Stimulated activated CD4-positive, alpha-beta T cell treated with anti-CD3 and anti-CD28 coated beads, Interleukin-15, amount 100 ng/mL, for 48 hours (primary cell): Measurements from ENCODE around the gene NTRK3.

ENCODE experiments used
- DNase-seq, 2 donors: peaks; one replicate each; pipeline ENCODE4 v3.0.0-alpha.2; 2020; ENCODE audit warnings: low read depth in 2 of 2

Gene NTRK3

DNA sequence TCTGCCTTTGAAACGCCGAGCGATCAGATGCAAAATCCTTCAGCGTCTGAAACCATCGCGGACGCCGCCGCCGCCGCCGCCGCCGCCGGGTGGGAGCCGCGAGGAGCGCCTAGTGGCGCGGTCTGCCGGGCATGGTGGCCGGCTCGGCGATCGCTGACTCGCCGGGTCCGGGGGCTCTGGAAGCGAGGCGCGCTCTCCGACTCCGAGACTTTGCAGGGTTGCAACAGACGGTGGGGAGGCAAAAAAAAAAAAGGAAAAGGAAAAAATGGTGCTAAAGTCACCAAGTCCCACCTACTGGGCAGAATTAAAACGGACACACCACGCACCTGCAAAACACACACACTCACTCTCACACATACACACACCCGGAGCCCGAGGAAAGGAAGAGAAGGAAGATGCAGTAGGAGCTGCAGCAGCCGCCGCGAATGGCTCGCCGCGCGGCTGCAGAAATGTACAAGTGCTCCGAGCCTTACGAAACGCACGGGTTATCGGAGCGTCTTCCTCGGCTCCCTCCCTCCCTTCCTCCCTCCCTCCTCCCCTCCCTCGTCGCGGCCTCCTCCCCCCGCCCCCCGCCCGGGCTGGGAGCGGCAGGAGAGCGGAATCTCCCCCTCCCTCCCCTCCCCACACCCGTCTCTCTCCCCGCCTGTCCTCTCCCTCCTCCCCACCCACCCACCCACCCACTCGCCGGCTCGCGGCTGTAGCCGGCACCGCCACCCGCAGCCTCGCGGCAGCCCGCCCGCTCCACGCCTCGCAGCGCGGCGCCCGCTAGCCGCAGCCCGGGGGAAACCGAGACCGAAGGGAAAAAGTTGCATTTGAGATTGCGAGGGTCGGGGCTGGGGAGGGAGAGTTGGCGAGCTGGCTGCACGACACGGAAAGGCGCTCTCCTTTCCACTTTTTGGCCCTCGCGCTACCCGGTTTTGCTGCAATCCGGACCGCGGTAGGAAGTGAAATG, at the start of gene NTRK3:
TSS of gene NTRK3 (minus strand) at position 461 of the 952 bp plus-strand sequence. CDS start 586 bp downstream, outside the sequence.
- DNase-seq, result no peak

DNA sequence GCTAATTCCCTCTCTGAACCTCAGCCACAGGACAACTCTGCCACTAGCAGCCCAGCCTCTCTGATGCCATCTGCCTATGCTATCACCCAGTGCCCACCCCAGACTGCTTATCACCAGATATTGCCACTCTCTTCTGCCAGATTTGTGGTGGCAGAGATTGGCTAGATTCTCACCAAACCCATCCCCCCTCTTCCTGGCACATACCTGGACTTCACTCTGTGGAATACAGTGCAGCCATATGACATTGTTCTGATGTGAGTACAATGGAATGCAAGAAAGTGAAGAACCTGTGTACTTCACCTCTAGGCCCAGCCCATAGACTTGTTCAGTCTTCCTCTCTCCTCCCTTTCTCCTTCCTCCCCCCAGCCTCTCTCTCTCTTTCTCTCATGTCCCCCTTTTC, 46.9 kb upstream of the NTRK3 start:
- DNase-seq, result no peak

DNA sequence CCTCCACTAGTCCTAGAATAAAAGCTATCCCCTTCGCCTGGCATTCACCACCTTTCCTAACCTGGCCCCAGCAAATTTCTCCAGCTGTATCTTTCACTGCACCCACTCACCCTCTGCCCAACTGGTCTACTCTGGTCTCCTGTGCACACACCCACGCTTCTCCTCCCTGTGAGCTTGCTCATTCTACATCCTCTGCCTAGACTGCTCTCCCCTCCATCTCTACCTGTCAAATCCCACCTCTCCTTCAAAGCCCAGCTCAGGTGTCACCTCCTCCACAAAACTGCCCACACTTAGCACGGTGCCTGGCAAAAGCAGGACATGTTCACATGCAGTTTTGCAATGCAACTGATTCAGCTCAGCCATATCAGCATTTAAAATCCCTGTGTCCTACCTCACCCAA, 45.8 kb upstream of the NTRK3 start:
- no peak for DNase-seq

DNA sequence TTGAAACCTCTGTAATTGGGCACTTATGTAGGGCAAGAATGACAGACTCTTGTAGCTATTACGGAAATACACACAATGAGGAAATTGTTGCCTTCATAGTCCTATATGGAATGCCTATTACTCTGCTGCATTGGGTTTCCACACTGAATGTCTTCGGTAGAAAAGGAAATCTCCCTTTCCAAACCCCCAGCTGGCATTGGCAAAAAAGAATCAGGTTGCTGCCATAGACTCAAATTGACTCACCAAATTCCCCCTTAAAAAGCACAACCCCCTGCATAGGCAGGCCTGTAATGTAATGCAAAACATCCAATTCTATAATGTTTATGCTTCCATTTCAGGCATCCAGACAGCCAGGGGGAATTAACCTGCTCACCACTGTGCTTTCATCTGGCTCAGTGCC, 44.8 kb upstream of the NTRK3 start:
- DNase-seq, result no peak

DNA sequence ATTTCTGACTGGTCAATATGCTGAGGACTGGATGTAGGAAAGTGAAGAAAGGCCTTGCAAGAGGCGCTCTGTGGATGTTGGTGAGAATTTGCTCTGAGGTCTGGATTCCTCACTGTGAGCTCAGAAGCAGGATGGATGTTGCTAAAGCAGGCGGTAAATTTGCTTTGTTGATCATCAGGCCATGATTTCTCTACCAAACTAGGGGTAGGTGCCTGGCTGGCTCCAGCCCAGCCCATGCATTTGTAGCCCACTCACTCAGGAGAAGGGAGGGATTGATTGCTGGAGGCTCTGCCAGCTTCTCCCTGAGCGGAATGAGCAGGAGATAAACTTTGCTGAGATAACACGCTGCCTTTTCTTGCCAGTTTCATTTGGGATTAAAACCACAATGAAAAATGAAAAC, 44.3 kb upstream of the NTRK3 start:
- DNase-seq, result no peak

DNA sequence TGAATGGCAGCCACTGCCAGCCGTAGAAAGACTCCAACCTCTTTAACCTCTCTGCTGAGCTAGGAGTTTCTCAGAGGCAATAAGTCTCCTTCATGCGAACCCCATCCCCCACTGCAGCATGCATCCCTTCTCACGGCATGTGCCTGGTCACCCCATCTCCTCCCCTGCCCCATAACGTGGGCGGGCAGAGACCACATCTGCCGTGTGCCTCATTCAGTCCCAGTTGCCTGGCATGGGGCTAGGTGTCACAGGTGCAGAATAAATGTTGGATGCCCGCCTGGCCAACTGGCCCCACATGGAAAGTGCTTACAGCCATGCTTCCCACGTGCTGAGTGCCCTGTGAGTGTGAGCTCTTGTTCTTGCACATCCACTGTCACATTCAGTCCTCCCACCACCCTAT, 43.5 kb upstream of the NTRK3 start:
- no peak for DNase-seq

DNA sequence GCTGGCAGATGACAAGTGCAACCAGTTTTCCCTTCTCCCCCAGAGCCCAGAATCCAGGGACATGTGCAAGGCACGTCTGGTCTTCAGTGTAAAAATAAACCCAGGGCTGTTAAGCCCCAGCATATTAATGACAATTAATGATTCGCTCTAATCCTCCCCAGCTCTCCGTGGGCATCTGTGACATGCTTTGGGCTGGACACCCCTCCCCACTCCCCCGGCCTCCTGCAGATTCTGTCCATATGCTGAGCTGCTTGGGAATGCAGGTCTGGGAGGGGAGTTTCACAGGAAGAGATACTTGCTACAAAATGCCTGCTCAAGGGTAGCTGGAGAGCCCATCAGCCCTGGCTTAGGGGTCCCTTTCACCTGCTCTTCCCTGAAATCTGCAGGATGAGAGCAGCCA, 43.0 kb upstream of the NTRK3 start:
- no peak for DNase-seq

DNA sequence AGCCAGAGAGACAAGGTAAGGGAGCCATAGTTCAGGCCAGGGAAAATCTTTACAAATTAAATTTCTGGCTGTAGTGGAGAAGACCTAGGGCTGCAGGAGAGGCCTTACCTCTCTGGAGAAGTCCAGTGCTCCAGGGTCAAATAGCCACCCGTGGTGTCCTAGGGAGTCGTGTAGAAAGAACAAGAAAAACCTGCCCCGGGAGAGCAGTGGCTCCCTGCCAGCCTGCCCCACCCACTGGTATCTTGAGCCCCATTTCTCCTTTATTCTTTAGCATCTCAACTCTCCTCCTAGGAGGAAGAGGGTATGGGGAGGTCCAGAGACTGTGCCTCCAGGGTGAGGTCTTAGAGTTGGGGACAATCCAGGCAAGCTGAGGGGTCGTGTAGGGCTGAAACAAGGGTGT, 32.1 kb upstream of the NTRK3 start:
- DNase-seq, result no peak

DNA sequence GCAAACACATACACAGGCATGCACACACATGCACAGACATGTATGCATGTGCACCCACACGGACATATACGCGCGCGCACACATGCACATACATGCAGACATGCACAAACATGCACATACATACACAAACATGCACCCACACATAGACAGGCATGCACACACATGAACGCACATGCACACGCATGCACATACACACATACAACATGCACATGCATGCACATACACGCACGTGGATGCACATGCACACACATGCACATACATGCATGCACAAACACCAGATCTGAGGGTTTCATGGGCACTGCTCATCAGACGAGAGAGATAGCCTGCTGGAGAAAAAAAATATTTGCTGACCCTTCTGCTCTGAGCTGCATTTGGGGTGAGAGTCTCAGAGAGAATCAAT, 31.7 kb upstream of the NTRK3 start:
- no peak for DNase-seq

DNA sequence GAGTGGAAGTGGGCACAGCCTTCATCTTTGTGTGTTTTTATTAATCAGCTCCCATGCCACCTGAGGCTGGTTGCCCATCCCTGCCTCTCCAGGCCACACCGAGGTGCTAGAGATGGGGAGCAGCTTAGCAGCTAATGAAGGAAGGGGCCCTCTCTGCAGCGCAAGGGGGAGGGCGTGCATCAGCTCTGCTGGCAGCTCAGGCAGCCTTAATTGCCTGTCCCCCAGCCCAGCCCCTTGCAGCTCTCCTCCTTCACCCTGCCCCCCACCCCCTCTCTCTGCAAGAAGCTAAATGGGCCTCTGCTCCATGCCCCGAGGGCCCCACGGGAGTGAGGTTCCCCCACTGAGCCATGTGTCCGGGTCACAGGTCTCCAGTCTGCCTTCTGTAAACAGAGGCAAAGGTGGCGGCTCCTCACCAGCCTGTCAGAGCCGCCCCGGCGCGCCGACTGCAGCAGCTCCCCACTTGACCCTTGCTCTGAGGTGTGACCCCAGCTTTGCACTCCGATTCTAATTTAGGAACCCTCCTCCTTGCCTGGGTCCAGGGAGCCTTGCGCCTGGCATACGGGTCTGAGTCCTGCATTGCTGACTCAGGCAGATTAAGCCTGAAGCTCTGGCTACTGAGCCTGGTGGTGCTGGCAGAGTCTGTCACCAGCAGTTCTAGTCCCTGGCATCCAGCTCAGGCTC, 27.9 kb upstream of the NTRK3 start:
- DNase-seq, result no peak

DNA sequence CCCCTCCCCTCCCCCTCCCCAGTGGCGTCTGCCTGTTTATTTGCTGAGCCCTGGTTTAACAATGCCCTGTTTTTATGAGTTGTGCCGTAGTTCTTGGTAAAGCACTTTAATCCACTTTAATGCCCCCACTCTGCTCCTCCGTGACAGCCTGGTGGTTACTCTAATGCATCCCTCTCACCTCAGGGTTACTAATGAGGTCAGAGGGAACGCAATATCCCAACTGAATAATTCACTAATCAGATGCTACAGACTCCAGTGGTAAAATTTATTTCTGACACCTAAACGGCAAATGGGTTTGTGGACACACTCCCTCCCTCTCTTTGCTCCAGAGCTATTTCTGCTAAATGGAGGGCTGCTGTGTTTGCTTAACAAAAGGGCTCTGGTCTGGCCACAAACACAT, 26.1 kb upstream of the NTRK3 start:
- no peak for DNase-seq

DNA sequence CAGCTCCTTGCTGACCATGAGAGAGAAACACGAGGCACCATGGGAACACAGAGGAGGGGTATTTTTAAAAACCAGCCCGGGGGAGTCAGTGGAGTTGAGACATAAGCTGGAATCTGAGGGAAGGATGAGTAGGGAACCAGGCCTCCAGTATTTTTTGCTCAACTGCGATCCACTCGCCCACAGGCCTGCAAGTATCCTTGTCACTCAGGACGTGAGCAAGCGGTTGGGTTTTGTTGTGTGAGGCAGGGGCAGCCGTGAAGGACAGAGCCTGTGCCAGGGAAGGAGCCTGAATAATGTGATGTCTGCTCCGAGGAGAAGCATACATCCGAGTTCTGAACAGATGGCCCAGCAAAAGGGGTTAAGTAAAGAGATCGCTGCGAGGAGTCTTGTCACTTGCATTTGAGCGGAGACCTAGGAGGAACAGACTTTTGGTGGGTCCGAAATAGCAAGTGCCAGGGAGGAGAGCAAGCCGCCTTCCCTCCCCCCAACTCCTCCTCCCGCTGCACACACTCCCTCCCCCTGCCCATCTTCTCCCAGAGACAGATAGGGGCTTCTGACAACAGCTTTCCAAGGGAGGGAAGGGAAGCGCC, 20.4 kb upstream of the NTRK3 start:
- no peak for DNase-seq

DNA sequence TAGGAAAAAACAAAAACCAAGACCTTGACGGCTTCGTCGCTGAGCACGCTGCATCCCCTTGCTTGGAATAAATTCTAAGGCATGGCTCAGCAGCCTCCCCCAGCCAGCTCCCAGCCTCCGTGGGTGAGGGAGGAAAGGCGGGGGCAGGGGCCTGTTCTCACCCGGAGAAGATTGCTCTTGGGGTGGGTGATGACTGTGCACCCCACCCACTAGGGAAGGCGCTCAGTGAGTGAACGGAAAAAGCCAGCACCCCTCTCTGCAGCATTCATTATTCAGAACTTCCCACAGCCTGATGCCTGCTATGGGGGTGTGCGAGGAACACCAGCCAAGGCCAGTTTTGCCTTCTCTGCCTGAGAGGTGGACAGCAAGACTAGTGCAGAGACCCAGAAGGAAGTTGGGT, 19.3 kb upstream of the NTRK3 start:
- no peak for DNase-seq

DNA sequence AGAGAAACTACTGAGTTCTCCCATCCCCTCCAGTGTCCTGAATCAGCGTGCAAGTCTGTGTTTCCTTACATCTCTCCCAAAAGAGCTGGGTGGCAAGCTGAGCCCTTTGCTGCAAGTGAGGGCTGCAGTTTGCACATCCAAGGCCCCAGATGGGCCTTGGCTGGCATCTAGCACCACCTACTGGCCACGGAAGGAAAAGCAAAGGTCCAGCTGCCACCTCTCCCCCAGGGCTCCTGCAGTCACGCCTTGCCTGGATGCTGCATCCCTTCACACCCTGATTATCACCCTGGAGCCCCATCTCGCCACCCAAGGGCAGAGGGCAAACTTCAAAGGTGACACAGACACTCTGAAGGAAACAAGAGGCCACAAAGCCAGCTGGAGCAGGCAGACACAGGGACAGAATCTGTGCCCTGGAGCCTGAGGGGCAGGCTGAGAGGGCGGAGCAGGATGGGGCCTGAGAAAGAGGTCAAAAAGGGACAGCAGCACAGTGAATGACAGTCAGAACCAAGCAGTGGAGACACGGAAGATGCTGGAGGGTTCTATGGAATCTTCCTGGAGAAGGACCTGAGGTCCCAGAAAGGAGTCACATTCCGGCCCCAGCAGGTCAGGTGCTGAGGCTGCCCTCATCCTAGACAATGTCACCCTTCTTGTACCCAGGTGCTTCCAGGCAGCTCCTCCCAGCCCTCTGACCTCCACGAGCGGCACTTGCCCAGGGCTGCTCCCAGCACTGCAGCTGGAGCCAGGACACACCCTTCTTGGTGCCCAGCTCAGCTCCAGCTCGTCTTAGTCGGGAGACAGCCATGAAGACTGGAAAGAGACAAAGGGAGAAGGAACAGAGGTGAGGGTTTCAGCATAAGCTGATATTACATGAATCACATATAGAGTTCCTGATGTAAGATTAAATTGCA, 18.3 kb upstream of the NTRK3 start:
- peak; percentile 27 to 63 for DNase-seq

DNA sequence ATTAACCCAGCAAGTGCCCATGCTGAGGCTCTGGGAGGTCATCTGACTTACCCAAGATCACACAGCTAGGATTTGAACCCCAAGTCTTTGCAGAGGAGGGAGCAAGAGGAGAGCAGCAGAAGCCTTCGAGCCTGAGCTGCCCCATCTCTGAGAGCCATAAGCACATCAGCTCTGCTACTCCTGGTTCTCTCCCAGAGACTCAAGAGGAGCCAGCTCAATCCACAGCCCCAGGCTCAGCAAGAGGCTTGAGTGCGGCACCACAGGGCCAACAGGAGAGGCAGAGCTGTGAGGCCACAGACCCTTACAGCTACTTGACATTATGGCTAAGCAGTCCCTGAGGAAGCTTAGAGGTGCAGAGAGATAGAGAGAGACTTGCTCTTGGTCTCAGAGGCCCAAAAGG, 15.9 kb upstream of the NTRK3 start:
- no peak for DNase-seq

DNA sequence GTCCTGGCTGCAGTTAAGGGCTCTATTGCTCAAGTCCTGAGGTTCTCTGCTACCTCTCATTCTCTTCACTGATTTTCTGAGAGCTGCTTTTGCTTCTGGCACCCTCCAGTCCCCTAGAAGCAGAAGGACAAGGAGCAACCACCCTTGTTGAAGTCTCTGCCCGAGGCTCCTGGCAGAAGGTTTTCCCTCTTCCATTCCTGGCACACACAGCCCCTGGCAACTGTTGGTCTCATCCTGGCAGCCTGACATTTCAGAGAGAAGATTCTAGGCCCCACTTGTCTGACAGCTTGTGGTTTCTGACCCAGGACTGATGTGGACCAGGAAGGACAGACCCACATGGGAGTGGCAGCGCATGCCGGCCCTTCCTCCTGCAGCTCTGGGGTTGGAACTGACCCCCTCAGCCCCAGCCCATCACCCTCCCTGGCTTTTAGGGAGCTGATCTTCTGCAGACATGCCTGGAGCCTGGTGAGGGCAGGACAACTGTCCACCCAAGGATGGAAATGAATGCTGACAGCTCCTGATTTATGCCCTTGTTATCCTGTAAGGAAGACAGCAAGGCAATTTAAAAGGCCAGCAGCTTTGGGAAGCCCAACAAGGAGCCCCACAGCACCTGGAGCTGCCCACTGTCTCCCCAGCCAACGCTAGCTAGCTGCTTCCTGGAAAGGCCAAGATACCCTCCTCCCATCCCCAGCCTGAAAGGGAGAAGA, 13.0 kb upstream of the NTRK3 start:
- no peak for DNase-seq

DNA sequence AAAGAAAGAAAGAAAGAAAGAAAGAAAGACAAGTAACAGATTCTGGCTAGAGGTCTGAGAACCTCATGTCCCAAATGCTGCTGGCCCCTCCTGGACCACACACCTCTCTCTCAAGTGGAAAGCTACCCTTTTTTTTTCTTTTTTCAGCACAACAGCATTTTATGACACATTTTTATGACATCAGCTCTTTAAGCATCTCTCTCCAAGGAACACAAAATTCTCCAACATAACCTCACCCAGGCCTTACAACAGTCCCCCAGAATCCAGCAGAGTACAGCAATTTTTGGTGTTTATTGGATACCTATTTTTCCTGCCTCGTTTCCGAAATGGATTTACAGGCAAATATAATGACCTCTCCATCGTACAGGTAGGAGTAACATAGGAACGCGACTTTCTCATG, 11.2 kb upstream of the NTRK3 start:
- DNase-seq, result no peak

DNA sequence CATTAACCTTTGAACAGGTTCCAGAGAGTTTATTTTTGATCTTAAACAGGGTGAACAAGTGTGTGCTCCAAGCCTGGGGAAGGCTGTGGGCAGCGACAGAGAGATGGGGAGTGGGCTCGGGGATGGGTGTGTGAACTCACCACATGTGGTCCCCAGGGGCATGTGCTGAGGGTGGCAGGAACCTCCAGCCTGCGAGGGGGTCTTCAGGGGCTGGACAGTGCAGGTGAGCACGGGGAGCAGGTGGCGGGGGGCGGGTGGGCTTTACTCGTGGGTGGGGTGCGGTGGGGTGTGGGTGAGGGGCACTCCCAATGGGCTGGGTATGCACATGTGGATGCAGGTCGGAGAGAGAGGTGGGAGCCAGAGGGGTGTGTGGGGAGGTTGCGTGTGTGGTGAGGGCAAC, 9.6 kb upstream of the NTRK3 start:
- no peak for DNase-seq

DNA sequence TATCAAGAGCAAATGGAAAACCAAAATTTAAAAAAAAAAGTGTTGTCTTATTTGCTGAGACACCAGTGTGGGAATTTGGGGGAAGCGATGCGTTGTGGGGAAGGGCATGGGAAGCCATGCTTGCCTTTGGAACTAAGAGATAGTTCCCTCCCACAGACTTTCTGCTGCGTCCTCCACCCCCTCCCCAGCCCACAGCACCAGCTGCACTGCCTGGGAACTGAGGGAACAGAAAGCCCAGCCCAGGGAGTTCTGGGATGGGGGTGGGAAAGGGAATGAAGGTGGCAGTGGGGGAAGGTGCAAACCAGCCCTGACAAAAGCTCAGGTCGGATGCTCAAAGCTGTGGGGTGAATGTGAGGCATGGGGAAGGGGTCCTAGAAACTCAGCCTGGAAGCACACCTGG, 8.1 kb upstream of the NTRK3 start:
- no peak for DNase-seq

DNA sequence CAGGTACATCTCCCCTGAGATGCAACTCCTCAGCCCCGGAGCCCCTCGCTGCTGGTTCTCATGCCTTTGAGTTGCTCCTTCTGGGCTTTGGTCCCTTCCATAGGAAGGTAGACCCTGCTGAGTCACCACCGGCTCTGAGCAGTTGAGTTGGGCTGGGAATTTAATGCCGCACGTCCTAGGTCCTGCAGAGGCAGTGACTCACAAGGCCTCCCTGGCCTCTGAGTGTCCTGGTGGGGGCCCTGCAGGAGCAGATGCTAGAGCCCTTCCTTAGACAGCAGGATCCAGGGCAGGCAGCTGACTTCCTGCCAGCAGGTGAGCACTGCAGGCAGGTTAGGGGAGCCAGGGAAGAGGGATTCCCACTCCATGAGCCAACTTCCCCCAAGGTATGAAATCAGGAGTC, 5.5 kb upstream of the NTRK3 start:
- DNase-seq, result no peak

DNA sequence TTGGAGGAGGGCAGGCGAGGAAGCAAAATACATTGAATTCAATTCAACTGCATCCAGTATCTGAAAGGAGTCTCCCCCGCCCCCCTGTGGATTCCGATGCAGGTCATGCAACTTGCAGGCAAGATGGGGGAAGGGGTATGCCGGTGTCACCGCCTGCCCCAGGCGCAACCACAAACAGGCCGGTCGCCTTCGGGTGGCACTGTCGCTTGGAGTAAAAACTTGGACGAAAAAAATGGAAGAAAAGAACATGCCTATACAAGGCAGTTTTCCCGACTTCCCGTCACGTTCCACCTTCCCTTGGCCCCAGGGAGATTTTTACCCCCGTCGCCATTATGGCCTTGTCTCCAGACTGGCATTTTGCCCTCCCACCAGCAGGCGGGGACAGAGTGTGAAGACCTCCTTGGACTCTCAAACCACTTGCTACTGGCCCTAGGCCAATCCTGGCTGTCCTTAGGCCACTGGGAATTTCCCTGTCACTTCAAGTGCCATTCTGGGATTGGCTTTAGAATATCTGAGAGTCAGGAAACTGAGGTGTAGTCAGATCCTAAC, 1.6 kb upstream of the NTRK3 start:
- DNase-seq, result no peak
